ENCODE results near the gene EXOC3L4. TPM values are rescaled to one million over a fixed set of nuclear protein-coding genes. Genes with fewer than 3 reads are reported as not detected.

Gene EXOC3L4
- total and polyA plus RNA-seq, 2 experiments from 2014 or later, result not detected

- DNase-seq, result no peak
- Histone ChIP-seq H4K20me1 (ENCODE audit: insufficient read depth) (no peaks in the 10 kb centered on the region), H2AFZ (no peak overlapping the region), H3K4me2 (ENCODE audit: unreplicated experiment) (no peak overlapping the region), H3K4me3 (no peak overlapping the region), H3K27me3 (replicated peaks; ENCODE audit: insufficient read depth) (no peaks in the 10 kb centered on the region), H3K9ac (no peak overlapping the region), H3K79me2 (ENCODE audit: insufficient read depth) (peaks cover 13% of the 10 kb centered on the region), H3K4me1 (ENCODE audit: insufficient read depth) (peaks cover 12% of the 10 kb centered on the region), H3K27ac (no peak overlapping the region), H3F3A (ENCODE audit: insufficient read depth) (peaks cover 23% of the 10 kb centered on the region; the same call in 1 of the 2 replicates), H3K9me3 (ENCODE audit: low read depth) (no peaks in the 10 kb centered on the region), H3K9me2 (ENCODE audit: insufficient read depth) (no peaks in the 10 kb centered on the region), H3K36me3 (ENCODE audit: low read depth) (no peaks in the 10 kb centered on the region)
- no peak for TF ChIP-seq EZH2 (IDR thresholded peaks at IDR 0.05; ENCODE audit: insufficient read depth, poor library complexity, severe bottlenecking)
- no peak for TF ChIP-seq EZH2phosphoT487 (IDR thresholded peaks at IDR 0.05; ENCODE audit: insufficient read depth, low read depth)
- in situ Hi-C loops (cut with MboI), result no loop called here
- WGBS, 2 experiments (ENCODE audit: low coverage in 1 of 2, low lambda C conversion rate in 2 of 2, missing lambda C conversion rate in 2 of 2), result 93 to 98% methylated on average over 4 of the region's 4 CpGs
Measured at GRCh38 chr14:103064436-103064835, 30.1 kb upstream of the EXOC3L4 start.

GRCh38 chr14:103064978-103065377, 29.5 kb upstream of the EXOC3L4 start:
- no peak overlapping the region for H3K9ac ChIP-seq
- in situ Hi-C loops (cut with MboI), result no loop called here

GRCh38 chr14:103065861-103066260, 28.7 kb upstream of the EXOC3L4 start:
- WGBS, 2 experiments (ENCODE audit: low coverage in 1 of 2, low lambda C conversion rate in 2 of 2, missing lambda C conversion rate in 2 of 2), result 93 to 95% methylated on average over 7 of the region's 7 CpGs
- in situ Hi-C loops (cut with MboI), result no loop called here
- DNase-seq, result no peak

More at GRCh38 chr14:103064978-103065377, 29.5 kb upstream of the EXOC3L4 start:
- Histone ChIP-seq H3K9me2 (ENCODE audit: insufficient read depth) (no peaks in the 10 kb centered on the region), H3K36me3 (ENCODE audit: low read depth) (no peaks in the 10 kb centered on the region), H2AFZ (no peak overlapping the region), H3K27ac (no peak overlapping the region), H3F3A (ENCODE audit: insufficient read depth) (peaks cover 23% of the 10 kb centered on the region; the same call in 1 of the 2 replicates), H3K4me3 (no peak overlapping the region), H3K9me3 (ENCODE audit: low read depth) (no peaks in the 10 kb centered on the region), H3K4me1 (ENCODE audit: insufficient read depth) (peaks cover 12% of the 10 kb centered on the region), H3K27me3 (replicated peaks; ENCODE audit: insufficient read depth) (no peaks in the 10 kb centered on the region), H3K4me2 (ENCODE audit: unreplicated experiment) (no peak overlapping the region), H4K20me1 (ENCODE audit: insufficient read depth) (no peaks in the 10 kb centered on the region), H3K79me2 (ENCODE audit: insufficient read depth) (peaks cover 8% of the 10 kb centered on the region)
- no peak for TF ChIP-seq EZH2 (IDR thresholded peaks at IDR 0.05; ENCODE audit: insufficient read depth, poor library complexity, severe bottlenecking)
- no peak for TF ChIP-seq EZH2phosphoT487 (IDR thresholded peaks at IDR 0.05; ENCODE audit: insufficient read depth, low read depth)
- 94 to 96% methylated on average over 12 of the region's 12 CpGs for WGBS, 2 experiments (ENCODE audit: low coverage in 1 of 2, low lambda C conversion rate in 2 of 2, missing lambda C conversion rate in 2 of 2)
- no peak for DNase-seq

GRCh38 chr14:103066399-103066798, 28.1 kb upstream of the EXOC3L4 start:
- WGBS, 2 experiments (ENCODE audit: low coverage in 1 of 2, low lambda C conversion rate in 2 of 2, missing lambda C conversion rate in 2 of 2), result 81 to 83% methylated on average over 9 of the region's 9 CpGs

More at GRCh38 chr14:103065861-103066260, 28.7 kb upstream of the EXOC3L4 start:
- H3K9me2 ChIP-seq (ENCODE audit: insufficient read depth), result no peaks in the 10 kb centered on the region
- TF ChIP-seq EZH2 (IDR thresholded peaks at IDR 0.05; ENCODE audit: insufficient read depth, poor library complexity, severe bottlenecking) (no peak), EZH2phosphoT487 (IDR thresholded peaks at IDR 0.05; ENCODE audit: insufficient read depth, low read depth) (no peak)
- no peak overlapping the region for H3K9ac ChIP-seq
- no peak overlapping the region for H3K4me3 ChIP-seq
- H3K4me1 ChIP-seq (ENCODE audit: insufficient read depth), result peaks cover 12% of the 10 kb centered on the region
- H3K27ac ChIP-seq, result no peak overlapping the region
- no peaks in the 10 kb centered on the region for H4K20me1 ChIP-seq (ENCODE audit: insufficient read depth)
- H3K4me2 ChIP-seq (ENCODE audit: unreplicated experiment), result no peak overlapping the region
- H3K79me2 ChIP-seq (ENCODE audit: insufficient read depth), result peaks cover 2% of the 10 kb centered on the region; the same call in 1 of the 2 replicates
- no peak overlapping the region for H2AFZ ChIP-seq
- no peaks in the 10 kb centered on the region for H3K9me3 ChIP-seq (ENCODE audit: low read depth)
- H3K27me3 ChIP-seq (replicated peaks; ENCODE audit: insufficient read depth), result no peaks in the 10 kb centered on the region
- H3F3A ChIP-seq (ENCODE audit: insufficient read depth), result peaks cover 23% of the 10 kb centered on the region; the same call in 1 of the 2 replicates
- no peaks in the 10 kb centered on the region for H3K36me3 ChIP-seq (ENCODE audit: low read depth)

More at GRCh38 chr14:103066399-103066798, 28.1 kb upstream of the EXOC3L4 start:
- TF ChIP-seq EZH2 (IDR thresholded peaks at IDR 0.05; ENCODE audit: insufficient read depth, poor library complexity, severe bottlenecking), result no peak
- no peak for TF ChIP-seq EZH2phosphoT487 (IDR thresholded peaks at IDR 0.05; ENCODE audit: insufficient read depth, low read depth)
- DNase-seq, result no peak
- Histone ChIP-seq H4K20me1 (ENCODE audit: insufficient read depth) (no peaks in the 10 kb centered on the region), H3K9ac (no peak overlapping the region), H3K79me2 (ENCODE audit: insufficient read depth) (no peaks in the 10 kb centered on the region), H3K9me3 (ENCODE audit: low read depth) (no peaks in the 10 kb centered on the region), H3K27ac (no peak overlapping the region), H3K36me3 (ENCODE audit: low read depth) (no peaks in the 10 kb centered on the region), H3K9me2 (ENCODE audit: insufficient read depth) (no peaks in the 10 kb centered on the region), H2AFZ (no peak overlapping the region), H3K4me3 (no peak overlapping the region), H3F3A (ENCODE audit: insufficient read depth) (peaks cover 23% of the 10 kb centered on the region; the same call in 1 of the 2 replicates), H3K4me1 (ENCODE audit: insufficient read depth) (peaks cover 12% of the 10 kb centered on the region), H3K27me3 (replicated peaks; ENCODE audit: insufficient read depth) (no peaks in the 10 kb centered on the region), H3K4me2 (ENCODE audit: unreplicated experiment) (no peak overlapping the region)
- in situ Hi-C loops (cut with MboI), result no loop called here

Data from GM23248 (cell line).